ENCODE data around the gene ELAPOR2.

- no peak for TF ChIP-seq ZFP30 (CRISPR knock-in tag; IDR thresholded peaks at IDR 0.05; ENCODE audit: borderline replicate concordance)
- no peak for TF ChIP-seq CTCF (IDR thresholded peaks at IDR 0.05 in 2 of 3, conservative IDR thresholded peaks at IDR 0.05 in 1 of 3; ENCODE audit: insufficient read depth in 2 of 3, low read depth in 1 of 3, low read length in 3 of 3)
Observed at GRCh38 chr7:87057210-87057609, 2.2 kb downstream of the ELAPOR2 start.

All from K562 (cell line).